ENCODE results near the gene S100B. TPM values are rescaled to one million over a fixed set of nuclear protein-coding genes. Genes with fewer than 3 reads are reported as not detected.
"Not testable (repeated sequence)": the region's sequence is repeated elsewhere in the genome, so short reads cannot be mapped to it uniquely, and the experiment has no call there.

Gene S100B
- not detected in 2 replicates for total RNA-seq (2014; rRNA removed; shearing (Covaris generic))

DNA sequence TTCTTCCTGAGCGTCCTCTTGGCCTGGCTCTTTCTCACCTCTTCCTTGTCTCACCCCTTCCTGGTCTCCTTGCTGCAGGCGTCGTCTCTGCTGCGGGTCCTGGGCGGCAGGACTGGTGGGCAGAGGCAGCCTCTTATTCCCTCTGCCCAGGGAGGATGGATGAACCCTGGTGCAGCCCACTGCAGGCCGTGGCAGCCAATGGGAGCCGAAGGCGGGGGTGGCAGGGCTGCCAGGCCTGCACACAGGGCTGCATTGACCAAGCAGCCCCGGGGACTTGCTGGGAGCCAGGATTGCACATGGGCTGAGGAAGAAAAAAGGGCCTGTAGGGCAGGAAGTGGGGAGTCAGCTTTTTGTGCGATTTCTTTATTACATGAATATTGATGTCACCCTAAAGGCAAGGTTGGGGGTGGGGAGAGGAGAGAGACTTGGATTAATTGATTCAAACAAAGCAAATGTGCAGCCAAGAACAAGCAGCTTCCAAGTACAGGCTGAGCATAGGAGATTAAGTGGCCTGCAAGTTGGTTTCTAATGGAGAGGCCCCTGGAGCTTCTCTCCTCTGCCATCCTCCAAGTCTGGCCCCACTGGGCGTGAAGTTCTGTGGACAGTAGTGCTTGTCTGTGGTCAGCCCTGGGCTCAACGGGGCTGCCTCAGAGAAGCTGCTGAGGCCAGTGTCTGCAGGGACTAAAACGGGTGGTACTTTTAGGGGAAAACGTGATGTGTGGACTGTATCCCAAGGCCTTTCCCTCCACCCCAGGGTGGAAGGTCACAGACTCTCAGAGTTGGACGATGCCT lies at the start of gene S100B:
TSS of gene S100B (minus strand) at position 108 of the 792 bp plus-strand sequence. CDS start 2,667 bp downstream, outside the sequence.
- no peak for DNase-seq (ENCODE audit: low spot score)

DNA sequence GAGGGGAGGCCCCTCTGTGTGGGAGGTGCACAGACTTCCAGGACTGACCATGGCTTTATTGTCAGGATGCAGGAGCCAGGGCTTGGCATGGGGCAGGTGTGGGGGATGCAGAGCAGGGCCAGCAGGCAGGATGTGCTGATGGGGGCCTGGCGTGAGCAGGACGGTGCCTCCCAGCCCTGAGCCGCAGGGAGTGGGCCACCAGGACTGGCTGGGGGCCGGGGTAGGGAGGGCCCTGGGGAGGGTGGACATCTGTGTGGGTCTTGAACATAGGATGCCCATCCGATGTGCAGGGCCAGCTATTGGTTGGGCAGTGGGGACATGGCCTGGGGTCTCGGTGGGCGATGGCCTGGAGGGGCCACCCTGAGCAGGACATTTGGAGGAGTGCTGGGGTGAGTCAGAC lies 46.2 kb upstream of the S100B start:
- no peak for DNase-seq (ENCODE audit: low spot score)

DNA sequence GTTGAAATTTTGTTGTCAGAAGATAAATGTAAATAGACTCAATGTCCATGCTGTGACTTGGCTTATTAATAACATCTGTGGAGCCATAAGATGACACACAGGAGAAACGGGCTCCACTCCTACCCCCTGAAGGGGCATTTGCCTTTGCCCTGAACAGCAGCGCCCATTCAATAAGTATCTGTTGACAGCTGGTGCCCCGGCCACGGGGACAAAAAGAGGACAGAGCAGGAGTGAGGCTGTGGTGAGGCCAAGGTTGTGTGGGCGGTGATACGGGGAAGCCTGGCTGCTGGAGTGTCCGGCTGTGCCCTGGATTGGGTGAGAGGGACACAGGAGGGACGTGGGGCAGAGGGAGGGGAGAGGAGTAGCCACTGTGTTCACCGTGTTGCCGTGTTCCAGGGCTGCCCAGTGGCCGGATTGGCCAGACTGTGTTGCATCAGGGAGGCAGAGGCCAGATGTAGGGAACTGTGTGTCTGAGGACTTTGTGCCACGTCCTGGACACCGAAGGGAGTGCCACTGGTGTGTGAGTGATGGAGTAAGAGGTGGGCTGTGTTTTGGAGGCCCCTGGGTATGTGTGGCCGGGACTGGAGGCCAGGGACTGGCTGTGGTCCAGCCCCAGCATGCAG lies 45.7 kb upstream of the S100B start:
- no peak for DNase-seq (ENCODE audit: low spot score)

DNA sequence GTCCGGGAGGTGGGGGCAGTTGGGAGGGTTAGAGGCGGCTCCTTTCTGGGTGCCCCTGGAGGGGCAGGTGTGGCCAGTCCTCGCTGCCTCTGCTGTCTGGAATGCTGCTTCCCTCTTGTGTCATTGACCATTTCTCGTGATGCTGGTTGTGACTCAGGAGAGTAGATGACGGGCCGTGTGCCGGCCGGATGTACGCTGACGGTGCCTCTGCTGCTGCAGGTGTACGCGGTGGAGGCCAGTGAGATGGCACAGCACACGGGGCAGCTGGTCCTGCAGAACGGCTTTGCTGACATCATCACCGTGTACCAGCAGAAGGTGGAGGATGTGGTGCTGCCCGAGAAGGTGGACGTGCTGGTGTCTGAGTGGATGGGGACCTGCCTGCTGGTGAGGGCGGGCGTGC lies 44.5 kb upstream of the S100B start:
- no peak for DNase-seq (ENCODE audit: low spot score)

DNA sequence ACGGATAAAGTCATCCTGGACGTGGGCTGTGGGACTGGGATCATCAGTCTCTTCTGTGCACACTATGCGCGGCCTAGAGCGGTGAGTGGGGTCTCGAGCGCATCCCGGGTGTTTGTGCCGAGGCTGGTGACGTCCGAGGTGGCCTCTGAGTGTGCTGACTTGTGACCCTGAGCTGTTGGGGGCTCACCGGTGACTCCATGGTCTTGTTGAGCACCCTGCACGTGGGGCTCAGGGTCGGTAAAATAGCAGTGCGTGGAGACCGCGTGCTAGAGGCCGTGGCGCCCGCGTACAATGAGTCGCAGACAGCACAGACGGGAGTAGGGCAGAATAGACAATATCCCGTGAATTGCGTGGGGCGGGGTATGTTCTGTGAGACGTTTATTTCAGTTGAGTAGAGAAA lies 43.7 kb upstream of the S100B start:
- no peak for DNase-seq (ENCODE audit: low spot score)

DNA sequence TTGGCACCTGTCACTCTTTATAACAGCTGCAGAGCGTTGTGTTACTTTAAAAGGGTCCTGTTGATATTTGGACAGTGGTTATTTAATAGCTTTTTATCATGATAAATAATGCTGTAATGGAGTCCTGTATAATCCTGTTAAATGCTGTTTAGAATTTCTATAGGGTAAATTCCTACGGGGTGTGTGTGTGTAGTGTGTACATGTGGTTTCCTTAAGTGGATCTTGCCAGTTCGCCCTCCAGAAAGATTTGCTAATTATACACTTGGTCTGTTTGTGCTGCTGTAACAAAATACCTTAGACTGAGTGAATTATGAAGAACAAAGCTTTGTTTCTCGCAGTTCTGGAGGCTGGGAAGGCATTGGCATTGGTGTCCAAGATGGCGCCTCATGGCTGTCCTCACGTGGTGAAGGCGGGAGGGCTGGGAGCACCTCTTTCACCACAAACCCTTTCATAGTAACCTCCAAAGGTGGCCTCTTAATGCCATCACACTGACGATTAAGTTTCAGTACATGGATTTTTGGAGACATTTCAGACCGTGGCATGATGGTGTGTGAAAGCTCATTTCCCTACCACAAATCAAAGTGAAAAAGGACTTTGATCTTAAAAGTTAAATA lies 41.8 kb upstream of the S100B start:
- DNase-seq (ENCODE audit: low spot score), result no peak

DNA sequence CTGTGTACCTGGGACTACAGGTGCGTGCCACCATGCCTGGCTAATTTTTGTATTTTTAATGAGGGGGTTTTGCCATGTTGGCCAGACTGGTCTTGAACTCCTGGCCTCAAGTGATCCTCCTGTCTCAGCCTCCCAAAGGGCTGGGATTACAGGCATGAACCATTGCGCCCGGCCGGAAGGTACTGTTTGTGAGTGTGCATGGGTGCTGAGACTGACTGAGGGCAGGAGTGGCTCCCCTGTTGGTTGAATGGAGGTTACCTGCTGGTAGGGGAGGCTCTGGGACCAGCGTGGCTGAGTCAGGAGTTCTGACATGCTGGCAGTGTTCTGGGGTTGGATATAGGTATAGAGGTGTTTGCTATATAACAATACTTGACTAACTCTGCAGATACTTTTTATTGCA lies 41.0 kb upstream of the S100B start:
- DNase-seq (ENCODE audit: low spot score), result no peak

DNA sequence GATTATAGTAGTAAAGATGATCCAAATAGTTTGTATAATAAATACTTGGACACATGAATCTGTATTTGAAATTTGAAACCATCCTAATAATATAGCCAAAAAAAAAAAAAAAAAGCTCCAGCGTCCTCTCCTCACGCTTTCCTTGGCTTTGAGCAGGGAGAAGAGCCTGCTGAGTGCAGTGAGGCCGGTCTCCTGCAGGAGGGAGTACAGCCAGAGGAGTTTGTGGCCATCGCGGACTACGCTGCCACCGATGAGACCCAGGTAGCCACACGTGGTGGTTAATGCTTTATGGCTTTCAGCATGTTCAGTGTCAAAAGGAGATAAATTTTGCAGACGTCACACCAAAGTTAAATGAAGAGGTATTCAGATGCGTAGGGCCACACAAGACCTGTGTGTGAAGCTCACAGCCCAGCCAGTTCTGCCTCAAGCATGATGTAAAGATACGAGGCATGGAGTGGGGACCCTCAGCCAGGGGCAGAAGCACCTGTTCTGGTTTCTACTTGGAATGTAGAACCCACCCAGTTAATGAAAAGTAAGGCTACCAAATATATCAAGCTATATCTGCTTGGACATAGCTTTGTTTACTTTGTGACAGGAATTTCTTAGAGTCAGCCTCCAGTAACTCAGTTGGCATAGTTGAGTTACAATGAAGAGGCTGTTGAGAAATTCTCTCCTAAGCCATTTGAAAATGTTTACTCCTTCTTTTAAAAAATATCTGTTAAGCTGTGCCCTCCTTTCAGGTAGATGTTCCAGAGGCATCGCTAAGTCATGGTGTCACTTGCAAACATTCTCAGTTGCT lies 38.7 kb upstream of the S100B start:
- no peak for DNase-seq (ENCODE audit: low spot score)

DNA sequence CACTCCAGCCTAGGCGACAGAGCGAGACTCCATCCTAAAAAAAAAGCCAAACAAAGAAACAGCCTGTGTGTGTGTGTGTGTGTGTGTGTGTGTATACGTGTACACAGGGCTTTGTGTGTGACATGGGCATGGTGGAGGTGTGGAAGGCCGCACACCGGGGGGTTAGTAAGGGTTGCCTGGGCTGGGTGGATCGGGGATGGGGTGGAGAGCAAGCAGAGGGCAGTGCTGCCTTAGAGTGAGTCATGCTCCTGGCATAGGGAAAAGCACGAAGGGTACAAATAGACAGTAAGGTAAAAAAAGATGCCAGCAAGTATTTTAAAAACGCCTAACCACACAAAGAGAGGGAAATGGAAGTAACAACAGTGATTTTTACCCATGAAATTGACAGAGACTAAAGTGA lies 36.8 kb upstream of the S100B start:
- no peak for DNase-seq (ENCODE audit: low spot score)

DNA sequence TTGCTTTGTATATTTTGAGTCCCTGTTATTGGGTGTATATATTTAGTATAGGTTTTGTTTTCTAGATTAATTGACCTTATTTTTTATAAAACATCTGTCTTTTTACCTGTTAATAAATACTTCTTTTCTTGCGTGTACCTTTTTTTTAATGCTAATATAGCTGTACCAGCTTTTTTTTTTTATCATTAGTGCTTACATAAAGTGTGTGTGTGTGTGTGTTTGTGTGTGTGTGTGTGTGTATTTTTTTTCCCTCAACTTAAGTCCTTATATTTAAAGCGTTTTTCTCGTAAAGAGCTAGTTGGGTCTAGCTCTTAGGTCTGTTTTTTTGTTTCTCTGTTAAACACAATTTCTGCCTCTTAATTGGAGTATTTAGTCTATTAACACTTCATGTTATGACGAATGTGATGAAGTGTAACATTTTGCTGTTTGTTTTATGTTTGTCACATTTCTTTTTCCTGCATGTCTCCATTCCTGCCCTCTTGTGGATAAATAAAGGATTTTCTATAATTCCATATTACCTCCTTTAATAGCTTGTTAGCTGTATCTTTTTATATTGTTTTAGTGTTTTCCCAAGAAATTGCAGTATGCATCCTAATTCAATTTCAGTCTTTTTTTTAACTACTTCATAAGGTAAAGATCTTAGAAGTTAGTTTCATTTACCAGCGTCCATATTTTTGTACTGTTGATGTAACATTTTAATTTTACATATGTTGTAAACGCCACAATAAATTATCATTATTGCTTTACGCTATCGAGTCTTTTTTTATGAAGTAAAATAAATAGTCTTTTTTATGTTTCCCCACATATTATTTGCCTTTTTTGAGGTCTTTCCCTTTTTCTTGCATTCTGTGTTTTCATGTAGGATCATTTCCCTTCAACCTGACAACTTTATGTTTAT lies 34.9 kb upstream of the S100B start:
- DNase-seq (ENCODE audit: low spot score), result no peak

DNA sequence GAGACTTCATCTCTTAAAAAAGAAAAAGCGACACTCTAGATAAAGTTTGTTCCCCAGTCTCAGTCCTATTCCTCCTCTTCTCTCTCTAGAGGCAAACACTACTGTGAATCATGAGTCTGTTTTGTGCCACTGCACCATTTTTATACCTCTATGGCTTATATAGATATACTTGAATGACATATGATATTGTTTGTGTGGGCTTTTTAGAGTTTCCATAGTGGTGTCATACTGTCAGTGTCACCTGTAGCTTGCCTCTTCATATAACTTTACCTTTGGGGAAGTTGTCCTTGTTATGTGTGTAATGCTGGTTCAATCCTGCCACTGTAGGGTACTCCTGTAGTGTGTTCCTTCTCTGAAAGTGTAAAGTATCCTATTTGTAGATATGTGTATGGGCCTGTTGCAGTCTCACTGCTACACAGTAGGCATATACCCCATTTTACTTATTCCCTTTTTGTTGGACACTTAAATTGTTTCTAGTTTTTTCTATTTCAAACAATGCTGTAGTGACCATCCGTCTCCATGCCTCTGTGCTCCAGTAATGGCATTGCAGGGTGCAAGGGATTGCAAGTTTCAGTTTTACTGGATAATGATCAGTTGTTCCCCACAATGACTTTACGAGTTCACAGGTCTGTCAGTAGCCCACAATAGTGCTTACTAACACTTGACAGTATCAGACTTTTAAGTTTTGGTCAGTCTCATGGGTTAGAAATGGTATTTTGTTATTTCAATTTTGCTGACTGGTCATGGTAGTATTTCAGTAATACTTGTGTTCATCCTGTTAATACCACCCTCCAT lies 33.3 kb upstream of the S100B start:
- no peak for DNase-seq (ENCODE audit: low spot score)

DNA sequence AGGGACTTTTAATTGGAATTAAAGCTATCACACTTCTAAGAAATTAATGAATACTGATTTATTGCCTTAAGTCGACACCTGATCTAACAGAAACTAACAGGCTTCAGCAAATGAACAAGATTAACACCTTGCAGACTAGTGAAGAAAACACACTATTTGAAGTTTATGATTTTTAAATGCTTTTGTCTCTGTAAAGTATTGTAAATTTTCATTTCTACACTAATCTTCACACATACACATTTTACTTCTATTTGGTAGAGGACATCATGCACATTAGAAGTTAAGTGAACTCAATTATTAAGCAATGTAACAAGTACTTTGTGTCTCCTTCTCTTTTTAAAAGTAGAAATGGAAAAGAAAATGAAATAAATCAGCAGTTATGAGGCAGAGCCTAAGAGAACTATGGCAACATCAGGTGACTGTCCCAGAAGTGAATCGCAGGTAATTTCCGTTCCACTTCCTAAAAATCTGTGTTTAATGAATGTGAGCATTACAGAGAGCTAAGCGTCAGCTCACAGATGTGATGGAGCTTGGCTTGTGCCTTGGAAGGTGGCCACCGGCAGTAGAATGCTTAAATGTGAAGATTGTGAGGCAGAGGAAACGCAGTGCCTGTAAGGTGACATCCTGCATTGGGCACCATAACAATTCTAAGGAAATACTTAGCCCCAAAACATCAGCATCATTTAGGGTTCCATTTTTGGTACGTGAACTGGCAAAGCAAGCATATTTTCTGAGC lies 31.8 kb upstream of the S100B start:
- DNase-seq (ENCODE audit: low spot score), result no peak

DNA sequence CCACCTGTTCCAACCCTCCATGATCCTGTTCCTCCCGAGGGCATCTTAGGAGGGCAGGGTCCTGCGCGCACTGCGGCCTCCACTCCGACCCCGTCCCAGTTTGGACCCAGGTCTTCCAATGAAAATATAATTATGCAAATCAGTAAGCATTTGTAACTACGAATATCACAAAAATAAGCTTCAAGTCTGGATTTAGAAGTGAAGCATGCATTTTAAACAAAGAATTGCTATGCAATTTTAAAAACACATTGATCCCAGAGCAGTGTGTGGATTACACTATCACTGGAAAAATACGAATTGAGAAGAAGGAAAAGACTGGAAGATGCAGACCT lies 31.3 kb upstream of the S100B start:
- no peak for DNase-seq (ENCODE audit: low spot score)

DNA sequence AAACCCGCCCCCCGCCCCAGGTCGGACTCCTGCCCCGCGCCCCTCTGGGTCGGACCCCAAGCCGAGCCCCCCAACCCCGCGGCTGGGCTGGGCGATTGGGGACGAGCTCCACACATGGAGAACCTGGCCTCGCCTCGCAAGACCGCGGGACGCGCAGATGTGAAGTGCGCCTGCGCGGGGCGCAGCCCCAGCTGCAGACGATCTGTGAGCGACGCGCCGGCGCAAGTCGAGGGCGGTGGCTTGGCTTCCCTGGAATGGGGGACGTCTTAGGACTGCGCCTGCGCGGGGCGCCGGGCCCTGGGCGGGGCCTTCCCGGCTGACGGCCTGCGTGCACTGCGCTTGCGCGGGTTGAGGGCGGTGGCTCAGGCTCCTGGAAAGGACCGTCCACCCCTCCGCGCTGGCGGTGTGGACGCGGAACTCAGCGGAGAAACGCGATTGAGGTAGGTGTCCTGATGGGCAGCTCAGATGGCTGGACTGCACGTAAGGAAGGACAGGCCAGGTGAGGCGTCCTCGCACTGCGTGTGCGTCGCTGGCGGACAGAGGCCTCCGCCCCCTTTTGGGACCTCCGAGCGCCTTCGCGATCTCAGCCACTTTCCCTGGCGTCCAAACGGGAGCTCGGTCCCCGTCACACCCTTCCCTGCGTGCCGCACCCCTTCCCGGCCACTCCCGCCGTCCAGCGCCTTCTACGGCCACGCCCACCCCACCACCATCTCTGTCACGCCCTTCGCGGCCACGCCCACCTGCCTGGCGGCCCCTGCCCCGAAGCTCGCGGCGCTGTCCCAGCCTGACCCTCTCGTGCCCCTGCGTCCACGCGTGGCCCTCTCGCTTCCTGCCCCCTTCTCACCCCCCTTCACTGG lies 30.7 kb upstream of the S100B start, which contains the start of gene PRMT2:
TSS of gene PRMT2 (plus strand) at position 351 of the 857 bp plus-strand sequence. CDS start 1,278 bp downstream, outside the sequence.
- DNase-seq (ENCODE audit: low spot score), result peak; percentile 97

DNA sequence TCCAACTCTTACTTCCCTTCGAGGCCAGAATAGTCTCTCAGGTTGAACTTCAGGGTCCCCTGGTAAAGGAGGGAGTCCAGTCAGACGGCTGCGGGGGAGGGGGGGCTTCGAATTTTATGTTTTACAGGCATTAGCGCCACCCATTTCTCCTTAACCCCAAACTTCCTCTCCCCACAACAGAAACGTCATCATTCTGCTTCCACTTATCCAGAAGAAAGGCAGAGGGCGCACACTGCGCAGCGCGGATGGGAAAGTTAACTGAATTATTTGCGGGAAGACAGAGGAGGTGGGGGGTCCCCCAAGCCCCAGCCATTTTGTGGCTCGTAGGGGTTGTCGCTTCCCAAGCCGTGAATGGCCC lies 30.1 kb upstream of the S100B start:
- DNase-seq (ENCODE audit: low spot score), result peak; percentile 92

DNA sequence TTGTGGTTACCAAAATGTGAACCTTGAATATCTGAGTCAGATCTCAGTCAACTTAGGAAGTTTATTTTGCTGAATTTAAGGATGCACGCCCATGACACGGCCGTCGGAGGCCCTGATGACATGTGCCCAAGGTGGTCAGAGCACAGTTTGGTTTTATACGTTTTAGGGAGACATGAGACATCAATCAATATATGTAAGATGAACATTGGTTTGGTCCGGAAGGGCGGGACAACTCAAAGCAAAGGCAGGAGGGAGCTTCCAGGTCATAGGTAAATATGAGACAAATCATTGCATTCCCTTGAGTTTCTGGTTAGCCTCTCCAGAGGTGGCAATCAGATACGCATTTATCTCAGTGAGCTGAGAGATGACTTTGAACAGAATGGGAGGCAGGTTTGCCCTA lies 29.5 kb upstream of the S100B start:
- no peak for DNase-seq (ENCODE audit: low spot score)

DNA sequence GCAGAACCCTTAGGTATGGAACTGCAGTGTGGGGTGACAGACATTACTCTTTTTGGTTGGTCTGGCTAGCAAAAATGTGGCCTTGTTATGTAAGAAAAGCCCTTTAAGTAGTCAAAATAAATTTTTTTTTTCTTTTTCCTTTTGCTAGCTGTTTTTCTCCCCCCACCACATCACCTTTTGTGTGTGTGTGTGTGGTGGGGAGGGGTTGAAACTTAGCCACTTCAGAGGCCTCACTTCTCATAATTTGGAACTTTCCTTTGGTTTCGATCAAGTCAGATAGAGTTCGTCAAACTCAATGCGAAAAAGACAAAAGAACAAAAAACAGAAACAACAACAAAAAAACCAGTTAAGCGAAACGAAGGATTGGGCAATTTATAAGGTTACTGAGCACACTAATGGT lies 28.7 kb upstream of the S100B start:
- no peak for DNase-seq (ENCODE audit: low spot score)

DNA sequence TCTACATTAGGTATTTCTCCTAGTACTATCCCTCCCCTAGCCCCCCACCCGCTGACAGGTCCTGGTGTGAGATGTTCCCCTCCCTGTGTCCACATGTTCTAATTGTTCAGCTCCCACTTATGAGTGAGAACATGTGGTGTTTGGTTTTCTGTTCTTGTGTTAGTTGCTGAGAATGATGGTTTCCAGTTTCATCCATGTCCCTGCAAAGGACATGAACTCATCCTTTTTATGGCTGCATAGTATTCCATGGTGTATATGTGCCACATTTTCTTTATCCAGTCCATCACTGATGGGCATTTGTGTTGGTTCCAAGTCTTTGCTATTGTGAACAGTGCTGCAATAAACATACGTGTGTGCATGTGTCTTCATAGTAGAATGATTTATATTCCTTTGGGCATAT lies 26.0 kb upstream of the S100B start:
- not testable (repeated sequence) for DNase-seq (ENCODE audit: low spot score)

DNA sequence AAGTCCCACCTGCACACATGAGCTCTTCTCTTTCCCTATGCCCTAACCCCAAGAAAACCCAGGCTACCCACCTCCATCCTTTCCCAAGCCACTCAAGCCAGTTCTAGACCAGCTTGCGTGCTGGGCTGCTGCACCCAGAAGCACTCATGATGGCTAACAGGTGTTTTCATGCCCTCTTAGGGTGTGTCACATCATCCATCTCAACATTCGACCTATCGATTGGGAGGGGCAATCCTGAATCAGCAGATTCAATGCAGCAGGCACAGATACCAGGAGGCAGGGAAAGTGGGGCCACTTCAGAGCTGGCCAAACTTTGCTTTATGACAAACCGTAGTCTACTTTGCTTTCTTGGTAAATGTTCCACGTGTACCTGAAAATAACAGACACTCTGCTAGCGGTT lies 24.0 kb upstream of the S100B start:
- no peak for DNase-seq (ENCODE audit: low spot score)

Data from H4 (cell line).